ENCODE results near the gene RABGGTA.

DNA sequence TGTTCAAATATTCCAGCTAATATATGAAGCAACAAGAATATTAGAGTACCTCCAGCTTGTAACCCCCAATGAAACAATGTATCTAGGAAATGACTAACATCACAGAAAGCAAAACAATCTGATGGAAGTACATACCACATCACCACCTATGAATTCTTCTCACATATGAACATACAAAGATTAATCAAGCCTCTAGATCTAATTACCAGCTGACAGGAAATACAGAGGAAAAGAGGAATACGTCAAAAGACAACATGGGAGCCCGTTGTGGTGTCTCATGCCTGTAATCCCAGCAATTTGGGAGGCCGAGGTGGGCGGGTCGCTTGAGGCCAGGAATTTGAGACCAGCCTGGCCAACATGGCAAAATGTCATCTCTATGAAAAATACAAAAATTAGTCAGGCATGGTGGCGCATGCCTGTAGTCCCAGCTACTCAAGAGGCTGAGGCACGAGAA lies 46.8 kb downstream of the RABGGTA start:
- TF ChIP-seq, protein P1, sequence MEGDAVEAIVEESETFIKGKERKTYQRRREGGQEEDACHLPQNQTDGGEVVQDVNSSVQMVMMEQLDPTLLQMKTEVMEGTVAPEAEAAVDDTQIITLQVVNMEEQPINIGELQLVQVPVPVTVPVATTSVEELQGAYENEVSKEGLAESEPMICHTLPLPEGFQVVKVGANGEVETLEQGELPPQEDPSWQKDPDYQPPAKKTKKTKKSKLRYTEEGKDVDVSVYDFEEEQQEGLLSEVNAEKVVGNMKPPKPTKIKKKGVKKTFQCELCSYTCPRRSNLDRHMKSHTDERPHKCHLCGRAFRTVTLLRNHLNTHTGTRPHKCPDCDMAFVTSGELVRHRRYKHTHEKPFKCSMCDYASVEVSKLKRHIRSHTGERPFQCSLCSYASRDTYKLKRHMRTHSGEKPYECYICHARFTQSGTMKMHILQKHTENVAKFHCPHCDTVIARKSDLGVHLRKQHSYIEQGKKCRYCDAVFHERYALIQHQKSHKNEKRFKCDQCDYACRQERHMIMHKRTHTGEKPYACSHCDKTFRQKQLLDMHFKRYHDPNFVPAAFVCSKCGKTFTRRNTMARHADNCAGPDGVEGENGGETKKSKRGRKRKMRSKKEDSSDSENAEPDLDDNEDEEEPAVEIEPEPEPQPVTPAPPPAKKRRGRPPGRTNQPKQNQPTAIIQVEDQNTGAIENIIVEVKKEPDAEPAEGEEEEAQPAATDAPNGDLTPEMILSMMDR (IDR thresholded peaks at IDR 0.05; ENCODE audit: low read depth, low read length, poor library complexity, severe bottlenecking) = no peak
- TF ChIP-seq EZH2phosphoT487 (IDR thresholded peaks at IDR 0.05; ENCODE audit: borderline replicate concordance, low read length) = no peak
